Neural cell (in vitro differentiated cells): ENCODE measurements around the gene C2CD2. TPM values are rescaled to one million over a fixed set of nuclear protein-coding genes. Genes with fewer than 3 reads are reported as not detected.

Experiments
- H2AFZ ChIP-seq: fragments of 200-600, 300-800 bp; sonication (generic), shearing (Covaris generic); 2 replicates; pipeline ENCODE4 v1.6.0; 2014; ENCODE audit warnings: low read depth, mild to moderate bottlenecking, antibody characterized with exemption, low read length, moderate library complexity
- H3F3A ChIP-seq: fragments of 200-600 bp; shearing (Covaris generic); 2 replicates; pipeline ENCODE4 v1.6.1; 2016; ENCODE audit warnings: mild to moderate bottlenecking, moderate library complexity, mixed read lengths, antibody characterized with exemption, low read length; ENCODE audit not compliant: insufficient read depth, poor library complexity, severe bottlenecking
- H3K27ac ChIP-seq: fragments of 200-600, 300-800 bp; sonication (generic), shearing (Covaris generic); 2 replicates; pipeline ENCODE4 v1.5.1; 2014; ENCODE audit warnings: mild to moderate bottlenecking, low read length, moderate library complexity
- H3K27me3 ChIP-seq: fragments of 300-800, 200-600 bp; sonication (generic), shearing (Covaris generic); 2 replicates; pipeline ENCODE4 v1.6.0; 2014; ENCODE audit warnings: mild to moderate bottlenecking, low read depth, low read length, moderate library complexity; ENCODE audit not compliant: insufficient read depth
- H3K36me3 ChIP-seq: fragments of 300-800, 200-600 bp; sonication (generic), shearing (Covaris generic); 2 replicates; pipeline ENCODE4 v1.5.1; 2014; ENCODE audit warnings: mild to moderate bottlenecking, antibody characterized with exemption, low read length, moderate library complexity; ENCODE audit not compliant: insufficient read depth
- H3K4me2 ChIP-seq: fragments of 300-800, 200-600 bp; sonication (generic), shearing (Covaris generic); 2 replicates; pipeline ENCODE4 v1.6.0; 2014; ENCODE audit warnings: mild to moderate bottlenecking, low read length
- H3K4me3 ChIP-seq: fragments of 300-800, 200-600 bp; sonication (generic), shearing (Covaris generic); 2 replicates; pipeline ENCODE4 v1.5.1; 2014; ENCODE audit warnings: mild to moderate bottlenecking, low read length, moderate library complexity
- H3K79me2 ChIP-seq: fragments of 200-600 bp; shearing (Covaris generic); replicated peaks from 2 replicates; pipeline ENCODE4 v1.6.0; 2014; ENCODE audit warnings: mild to moderate bottlenecking, low read length, moderate library complexity; ENCODE audit not compliant: insufficient read depth
- H3K9ac ChIP-seq: fragments of 300-800, 200-600 bp; sonication (generic), shearing (Covaris generic); 2 replicates; pipeline ENCODE4 v1.6.1; 2016; ENCODE audit warnings: mild to moderate bottlenecking, low read length, mixed read lengths
- H3K9me2 ChIP-seq: fragments of 200-600 bp; shearing (Covaris generic); 2 replicates; pipeline ENCODE4 v1.6.1; 2016; ENCODE audit warnings: mild to moderate bottlenecking, low read length, mixed read lengths; ENCODE audit not compliant: insufficient read depth
- H3K9me3 ChIP-seq: fragments of 200-600, 300-800 bp; sonication (generic), shearing (Covaris generic); 2 replicates; pipeline ENCODE4 v1.6.1; 2016; ENCODE audit warnings: mild to moderate bottlenecking, mixed run types, low read length, moderate library complexity, mixed read lengths
- H4K20me1 ChIP-seq: fragments of 200-600 bp; shearing (Covaris generic); 2 replicates; pipeline ENCODE4 v1.6.1; 2016; ENCODE audit warnings: mild to moderate bottlenecking, mixed run types; ENCODE audit not compliant: insufficient read depth
- EP300 ChIP-seq: fragments of 450-650 bp; conservative IDR thresholded peaks from 2 replicates; pipeline ENCODE4 v1.6.1; 2014; ENCODE audit warnings: antibody characterized with exemption, mild to moderate bottlenecking, moderate library complexity; ENCODE audit not compliant: poor library complexity, severe bottlenecking
- EZH2 ChIP-seq: fragments of 200-600, 300-800 bp; shearing (Covaris generic), sonication (generic); IDR thresholded peaks from 2 replicates; pipeline ENCODE4 v1.6.1; 2014; ENCODE audit warnings: antibody characterized with exemption, low read length, borderline replicate concordance, mild to moderate bottlenecking; ENCODE audit not compliant: insufficient read depth, poor library complexity, severe bottlenecking
- MXI1 ChIP-seq: fragments of 450-650 bp; conservative IDR thresholded peaks from 2 replicates; pipeline ENCODE4 v1.6.1; 2014; ENCODE audit warnings: antibody characterized with exemption, mild to moderate bottlenecking; ENCODE audit not compliant: poor library complexity, severe bottlenecking
- POLR2AphosphoS5 ChIP-seq: IDR thresholded peaks from 2 replicates; pipeline ENCODE4 v1.6.1; 2012
- RAD21 ChIP-seq: fragments of 450-650 bp; conservative IDR thresholded peaks from 2 replicates; pipeline ENCODE4 v1.6.1; 2014; ENCODE audit warnings: antibody characterized with exemption, mild to moderate bottlenecking, moderate library complexity
- SMC3 ChIP-seq: fragments of 450-650 bp; conservative IDR thresholded peaks from 2 replicates; pipeline ENCODE4 v1.6.1; 2014; ENCODE audit warnings: antibody characterized with exemption, mild to moderate bottlenecking, moderate library complexity; ENCODE audit not compliant: poor library complexity
- TAF1 ChIP-seq: IDR thresholded peaks from 2 replicates; pipeline ENCODE4 v1.6.1; 2012; ENCODE audit warnings: low read depth
- polyA plus RNA-seq: library from polyadenylated mRNA; depleted of rRNA; stranded (reverse); fragments of >200 nt; gene quantifications from 2 replicates; pipeline ENCODE4 v1.2.3, GENCODE V29; 2014
- TF ChIP-seq, protein P1 (sequence below): IDR thresholded peaks from 2 replicates; pipeline ENCODE4 v1.6.1; 2012; ENCODE audit warnings: borderline replicate concordance
- TF ChIP-seq, protein P2 (sequence below): fragments of 450-650 bp; IDR thresholded peaks from 2 replicates; pipeline ENCODE4 v1.5.1; 2014; ENCODE audit warnings: antibody characterized with exemption, mild to moderate bottlenecking, moderate library complexity; ENCODE audit not compliant: poor library complexity, severe bottlenecking

Gene C2CD2
- polyA plus RNA-seq, 1 donor from 2014 or later, result 0.88 TPM

DNA sequence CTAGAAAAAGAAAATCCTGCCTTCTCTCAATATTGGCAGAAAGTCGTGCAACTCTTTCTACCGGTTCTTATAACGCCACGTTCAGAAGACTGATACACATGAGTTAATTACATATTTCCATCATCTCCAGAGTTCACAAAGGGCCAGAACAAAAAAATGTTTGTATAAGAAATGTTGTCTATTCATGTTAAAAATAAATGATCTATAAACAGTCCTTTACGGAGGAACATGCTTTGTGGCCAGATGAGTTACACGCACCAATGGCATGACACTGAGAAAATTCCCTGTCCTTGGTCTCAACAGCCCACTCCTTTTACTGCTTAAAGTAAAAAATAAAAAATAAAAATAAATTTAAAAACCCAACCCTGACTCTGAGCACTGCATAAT, 29.5 kb downstream of the C2CD2 start:
- Histone ChIP-seq H2AFZ (no peak overlapping the region), H3K9ac (no peak overlapping the region), H3K9me3 (no peaks in the 10 kb centered on the region), H3K27me3 (no peaks in the 10 kb centered on the region), H3K4me3 (no peak overlapping the region), H3K4me2 (no peak overlapping the region), H3K36me3 (no peaks in the 10 kb centered on the region), H3K27ac (no peak overlapping the region), H4K20me1 (no peaks in the 10 kb centered on the region), H3K79me2 (no peaks in the 10 kb centered on the region), H3F3A (no peaks in the 10 kb centered on the region), H3K9me2 (no peaks in the 10 kb centered on the region)
- TF ChIP-seq EZH2 (no peak), TAF1 (no peak), MXI1 (no peak), SMC3 (no peak), EP300 (no peak), RAD21 (no peak), POLR2AphosphoS5 (no peak)
- TF ChIP-seq, protein P1, sequence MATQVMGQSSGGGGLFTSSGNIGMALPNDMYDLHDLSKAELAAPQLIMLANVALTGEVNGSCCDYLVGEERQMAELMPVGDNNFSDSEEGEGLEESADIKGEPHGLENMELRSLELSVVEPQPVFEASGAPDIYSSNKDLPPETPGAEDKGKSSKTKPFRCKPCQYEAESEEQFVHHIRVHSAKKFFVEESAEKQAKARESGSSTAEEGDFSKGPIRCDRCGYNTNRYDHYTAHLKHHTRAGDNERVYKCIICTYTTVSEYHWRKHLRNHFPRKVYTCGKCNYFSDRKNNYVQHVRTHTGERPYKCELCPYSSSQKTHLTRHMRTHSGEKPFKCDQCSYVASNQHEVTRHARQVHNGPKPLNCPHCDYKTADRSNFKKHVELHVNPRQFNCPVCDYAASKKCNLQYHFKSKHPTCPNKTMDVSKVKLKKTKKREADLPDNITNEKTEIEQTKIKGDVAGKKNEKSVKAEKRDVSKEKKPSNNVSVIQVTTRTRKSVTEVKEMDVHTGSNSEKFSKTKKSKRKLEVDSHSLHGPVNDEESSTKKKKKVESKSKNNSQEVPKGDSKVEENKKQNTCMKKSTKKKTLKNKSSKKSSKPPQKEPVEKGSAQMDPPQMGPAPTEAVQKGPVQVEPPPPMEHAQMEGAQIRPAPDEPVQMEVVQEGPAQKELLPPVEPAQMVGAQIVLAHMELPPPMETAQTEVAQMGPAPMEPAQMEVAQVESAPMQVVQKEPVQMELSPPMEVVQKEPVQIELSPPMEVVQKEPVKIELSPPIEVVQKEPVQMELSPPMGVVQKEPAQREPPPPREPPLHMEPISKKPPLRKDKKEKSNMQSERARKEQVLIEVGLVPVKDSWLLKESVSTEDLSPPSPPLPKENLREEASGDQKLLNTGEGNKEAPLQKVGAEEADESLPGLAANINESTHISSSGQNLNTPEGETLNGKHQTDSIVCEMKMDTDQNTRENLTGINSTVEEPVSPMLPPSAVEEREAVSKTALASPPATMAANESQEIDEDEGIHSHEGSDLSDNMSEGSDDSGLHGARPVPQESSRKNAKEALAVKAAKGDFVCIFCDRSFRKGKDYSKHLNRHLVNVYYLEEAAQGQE, result no peak
- TF ChIP-seq, protein P2, sequence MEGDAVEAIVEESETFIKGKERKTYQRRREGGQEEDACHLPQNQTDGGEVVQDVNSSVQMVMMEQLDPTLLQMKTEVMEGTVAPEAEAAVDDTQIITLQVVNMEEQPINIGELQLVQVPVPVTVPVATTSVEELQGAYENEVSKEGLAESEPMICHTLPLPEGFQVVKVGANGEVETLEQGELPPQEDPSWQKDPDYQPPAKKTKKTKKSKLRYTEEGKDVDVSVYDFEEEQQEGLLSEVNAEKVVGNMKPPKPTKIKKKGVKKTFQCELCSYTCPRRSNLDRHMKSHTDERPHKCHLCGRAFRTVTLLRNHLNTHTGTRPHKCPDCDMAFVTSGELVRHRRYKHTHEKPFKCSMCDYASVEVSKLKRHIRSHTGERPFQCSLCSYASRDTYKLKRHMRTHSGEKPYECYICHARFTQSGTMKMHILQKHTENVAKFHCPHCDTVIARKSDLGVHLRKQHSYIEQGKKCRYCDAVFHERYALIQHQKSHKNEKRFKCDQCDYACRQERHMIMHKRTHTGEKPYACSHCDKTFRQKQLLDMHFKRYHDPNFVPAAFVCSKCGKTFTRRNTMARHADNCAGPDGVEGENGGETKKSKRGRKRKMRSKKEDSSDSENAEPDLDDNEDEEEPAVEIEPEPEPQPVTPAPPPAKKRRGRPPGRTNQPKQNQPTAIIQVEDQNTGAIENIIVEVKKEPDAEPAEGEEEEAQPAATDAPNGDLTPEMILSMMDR, result no peak

DNA sequence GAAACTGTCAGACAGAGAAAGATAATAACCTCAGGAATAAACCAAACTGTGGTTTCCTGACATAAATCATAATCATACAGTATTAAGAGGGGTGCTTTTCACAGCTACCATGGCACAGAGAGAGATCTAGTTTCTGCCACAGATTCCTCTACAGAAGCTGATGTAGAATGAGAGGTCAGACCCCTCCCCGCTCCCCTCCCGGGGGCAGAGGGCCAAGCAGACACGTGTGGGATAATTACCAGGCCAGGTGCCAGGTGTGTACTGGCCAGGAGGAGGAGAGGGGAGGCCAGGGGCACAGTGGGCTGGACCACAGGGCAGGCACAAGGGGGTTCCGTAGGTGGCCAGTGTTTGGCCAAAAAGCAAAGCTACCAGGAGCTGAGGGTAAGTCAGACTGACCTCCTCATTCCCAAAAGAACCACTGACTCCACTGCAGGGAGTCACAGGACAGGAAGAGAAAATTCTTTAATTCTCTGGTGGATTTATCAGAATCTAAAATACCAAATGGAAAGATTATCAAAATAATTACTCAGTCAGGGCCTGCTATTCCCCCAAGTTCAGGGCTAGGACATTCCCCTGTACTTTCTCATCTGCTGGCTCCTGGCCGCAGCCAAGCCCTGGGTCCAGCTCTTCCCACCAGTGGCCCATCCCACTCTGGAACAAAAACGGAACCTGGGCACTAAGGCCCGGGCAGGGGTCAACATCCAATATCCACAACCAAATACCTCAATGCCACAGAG, 30.0 kb downstream of the C2CD2 start:
- Histone ChIP-seq H3K9ac (no peak overlapping the region), H3K9me2 (no peaks in the 10 kb centered on the region), H3K27me3 (no peaks in the 10 kb centered on the region), H3K36me3 (no peaks in the 10 kb centered on the region), H3K4me3 (no peak overlapping the region), H3K79me2 (no peaks in the 10 kb centered on the region), H3K9me3 (no peaks in the 10 kb centered on the region), H4K20me1 (no peaks in the 10 kb centered on the region), H3K27ac (no peak overlapping the region), H2AFZ (no peak overlapping the region), H3K4me2 (no peak overlapping the region), H3F3A (no peaks in the 10 kb centered on the region)
- TF ChIP-seq SMC3, result no peak
- TF ChIP-seq, protein P2, result no peak
- no peak for TF ChIP-seq TAF1
- TF ChIP-seq, protein P1, result no peak
- no peak for TF ChIP-seq EP300
- TF ChIP-seq POLR2AphosphoS5, result no peak
- no peak for TF ChIP-seq RAD21
- no peak for TF ChIP-seq EZH2
- TF ChIP-seq MXI1, result no peak
